WTC11 (cell line): ENCODE measurements around the gene FBXL7.

Source experiments
- CREM ChIP-seq: sonication (generic); formaldehyde crosslinking; IDR thresholded peaks from 2 replicates; pipeline ENCODE4 v1.8.1; 2022; ENCODE audit warnings: mild to moderate bottlenecking, missing genetic modification reagents, moderate library complexity
- NR2C2 ChIP-seq: sonication (generic); formaldehyde crosslinking; IDR thresholded peaks from 2 replicates; pipeline ENCODE4 v1.8.0; 2022; ENCODE audit warnings: mild to moderate bottlenecking, missing genetic modification reagents
- TEAD1 ChIP-seq: sonication (generic); formaldehyde crosslinking; IDR thresholded peaks from 2 replicates; pipeline ENCODE4 v1.8.0; 2022; ENCODE audit warnings: mild to moderate bottlenecking, missing genetic modification reagents
- TF ChIP-seq, protein P1 (sequence below): fragments of 250-450 bp; sonication (Bioruptor Pico); IDR thresholded peaks from 2 replicates; pipeline ENCODE4 v2.1.2; 2022; ENCODE audit warnings: mild to moderate bottlenecking, moderate library complexity
- TF ChIP-seq, protein P2 (sequence below): sonication (generic); formaldehyde crosslinking; IDR thresholded peaks from 2 replicates; pipeline ENCODE4 v1.8.0; 2022; ENCODE audit warnings: mild to moderate bottlenecking, missing genetic modification reagents
- TF ChIP-seq, protein P3 (sequence below): fragments of 200-600 bp; IDR thresholded peaks from 2 replicates; pipeline ENCODE4 v1.8.0; 2022; ENCODE audit warnings: antibody characterized with exemption
- TF ChIP-seq, protein P4 (sequence below): sonication (generic); formaldehyde crosslinking; IDR thresholded peaks from 2 replicates; pipeline ENCODE4 v1.8.0; 2023; ENCODE audit warnings: missing genetic modification reagents, mild to moderate bottlenecking, borderline replicate concordance
- TF ChIP-seq, protein P5 (sequence below): sonication (generic); formaldehyde crosslinking; IDR thresholded peaks from 2 replicates; pipeline ENCODE4 v1.8.1; 2022; ENCODE audit warnings: missing genetic modification reagents, borderline replicate concordance
- TF ChIP-seq, protein P6 (sequence below): sonication (generic); formaldehyde crosslinking; conservative IDR thresholded peaks from 2 replicates; pipeline ENCODE4 v1.8.1; 2022; ENCODE audit warnings: mild to moderate bottlenecking, missing genetic modification reagents

DNA sequence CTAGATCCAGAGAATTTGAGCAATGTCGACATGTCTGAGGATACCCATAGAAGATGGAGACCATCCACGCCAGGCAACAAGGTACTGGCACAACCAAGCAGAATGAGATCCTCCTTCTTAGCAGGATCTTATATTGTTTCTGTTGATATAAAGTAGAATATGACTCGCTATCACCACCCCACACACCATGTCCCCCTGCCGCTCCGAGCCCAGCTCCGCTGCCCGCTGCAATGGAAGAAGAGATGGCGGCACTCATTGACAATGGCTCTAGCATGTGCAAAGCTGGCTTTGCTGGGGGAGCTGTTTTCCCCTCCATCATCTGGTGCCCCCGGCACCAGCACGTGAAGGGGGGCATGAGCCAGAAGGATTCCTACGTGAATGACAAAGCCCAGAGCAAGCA, 49.5 kb upstream of the FBXL7 start:
- TF ChIP-seq, protein P1, sequence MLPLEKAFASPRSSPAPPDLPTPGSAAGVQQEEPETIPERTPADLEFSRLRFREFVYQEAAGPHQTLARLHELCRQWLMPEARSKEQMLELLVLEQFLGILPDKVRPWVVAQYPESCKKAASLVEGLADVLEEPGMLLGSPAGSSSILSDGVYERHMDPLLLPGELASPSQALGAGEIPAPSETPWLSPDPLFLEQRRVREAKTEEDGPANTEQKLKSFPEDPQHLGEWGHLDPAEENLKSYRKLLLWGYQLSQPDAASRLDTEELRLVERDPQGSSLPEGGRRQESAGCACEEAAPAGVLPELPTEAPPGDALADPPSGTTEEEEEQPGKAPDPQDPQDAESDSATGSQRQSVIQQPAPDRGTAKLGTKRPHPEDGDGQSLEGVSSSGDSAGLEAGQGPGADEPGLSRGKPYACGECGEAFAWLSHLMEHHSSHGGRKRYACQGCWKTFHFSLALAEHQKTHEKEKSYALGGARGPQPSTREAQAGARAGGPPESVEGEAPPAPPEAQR, result no peak
- no peak for TF ChIP-seq TEAD1
- TF ChIP-seq, protein P2, sequence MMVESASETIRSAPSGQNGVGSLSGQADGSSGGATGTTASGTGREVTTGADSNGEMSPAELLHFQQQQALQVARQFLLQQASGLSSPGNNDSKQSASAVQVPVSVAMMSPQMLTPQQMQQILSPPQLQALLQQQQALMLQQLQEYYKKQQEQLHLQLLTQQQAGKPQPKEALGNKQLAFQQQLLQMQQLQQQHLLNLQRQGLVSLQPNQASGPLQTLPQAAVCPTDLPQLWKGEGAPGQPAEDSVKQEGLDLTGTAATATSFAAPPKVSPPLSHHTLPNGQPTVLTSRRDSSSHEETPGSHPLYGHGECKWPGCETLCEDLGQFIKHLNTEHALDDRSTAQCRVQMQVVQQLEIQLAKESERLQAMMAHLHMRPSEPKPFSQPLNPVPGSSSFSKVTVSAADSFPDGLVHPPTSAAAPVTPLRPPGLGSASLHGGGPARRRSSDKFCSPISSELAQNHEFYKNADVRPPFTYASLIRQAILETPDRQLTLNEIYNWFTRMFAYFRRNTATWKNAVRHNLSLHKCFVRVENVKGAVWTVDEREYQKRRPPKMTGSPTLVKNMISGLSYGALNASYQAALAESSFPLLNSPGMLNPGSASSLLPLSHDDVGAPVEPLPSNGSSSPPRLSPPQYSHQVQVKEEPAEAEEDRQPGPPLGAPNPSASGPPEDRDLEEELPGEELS (CRISPR knock-in tag), result no peak
- TF ChIP-seq, protein P3, sequence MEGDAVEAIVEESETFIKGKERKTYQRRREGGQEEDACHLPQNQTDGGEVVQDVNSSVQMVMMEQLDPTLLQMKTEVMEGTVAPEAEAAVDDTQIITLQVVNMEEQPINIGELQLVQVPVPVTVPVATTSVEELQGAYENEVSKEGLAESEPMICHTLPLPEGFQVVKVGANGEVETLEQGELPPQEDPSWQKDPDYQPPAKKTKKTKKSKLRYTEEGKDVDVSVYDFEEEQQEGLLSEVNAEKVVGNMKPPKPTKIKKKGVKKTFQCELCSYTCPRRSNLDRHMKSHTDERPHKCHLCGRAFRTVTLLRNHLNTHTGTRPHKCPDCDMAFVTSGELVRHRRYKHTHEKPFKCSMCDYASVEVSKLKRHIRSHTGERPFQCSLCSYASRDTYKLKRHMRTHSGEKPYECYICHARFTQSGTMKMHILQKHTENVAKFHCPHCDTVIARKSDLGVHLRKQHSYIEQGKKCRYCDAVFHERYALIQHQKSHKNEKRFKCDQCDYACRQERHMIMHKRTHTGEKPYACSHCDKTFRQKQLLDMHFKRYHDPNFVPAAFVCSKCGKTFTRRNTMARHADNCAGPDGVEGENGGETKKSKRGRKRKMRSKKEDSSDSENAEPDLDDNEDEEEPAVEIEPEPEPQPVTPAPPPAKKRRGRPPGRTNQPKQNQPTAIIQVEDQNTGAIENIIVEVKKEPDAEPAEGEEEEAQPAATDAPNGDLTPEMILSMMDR, result no peak
- TF ChIP-seq, protein P4, sequence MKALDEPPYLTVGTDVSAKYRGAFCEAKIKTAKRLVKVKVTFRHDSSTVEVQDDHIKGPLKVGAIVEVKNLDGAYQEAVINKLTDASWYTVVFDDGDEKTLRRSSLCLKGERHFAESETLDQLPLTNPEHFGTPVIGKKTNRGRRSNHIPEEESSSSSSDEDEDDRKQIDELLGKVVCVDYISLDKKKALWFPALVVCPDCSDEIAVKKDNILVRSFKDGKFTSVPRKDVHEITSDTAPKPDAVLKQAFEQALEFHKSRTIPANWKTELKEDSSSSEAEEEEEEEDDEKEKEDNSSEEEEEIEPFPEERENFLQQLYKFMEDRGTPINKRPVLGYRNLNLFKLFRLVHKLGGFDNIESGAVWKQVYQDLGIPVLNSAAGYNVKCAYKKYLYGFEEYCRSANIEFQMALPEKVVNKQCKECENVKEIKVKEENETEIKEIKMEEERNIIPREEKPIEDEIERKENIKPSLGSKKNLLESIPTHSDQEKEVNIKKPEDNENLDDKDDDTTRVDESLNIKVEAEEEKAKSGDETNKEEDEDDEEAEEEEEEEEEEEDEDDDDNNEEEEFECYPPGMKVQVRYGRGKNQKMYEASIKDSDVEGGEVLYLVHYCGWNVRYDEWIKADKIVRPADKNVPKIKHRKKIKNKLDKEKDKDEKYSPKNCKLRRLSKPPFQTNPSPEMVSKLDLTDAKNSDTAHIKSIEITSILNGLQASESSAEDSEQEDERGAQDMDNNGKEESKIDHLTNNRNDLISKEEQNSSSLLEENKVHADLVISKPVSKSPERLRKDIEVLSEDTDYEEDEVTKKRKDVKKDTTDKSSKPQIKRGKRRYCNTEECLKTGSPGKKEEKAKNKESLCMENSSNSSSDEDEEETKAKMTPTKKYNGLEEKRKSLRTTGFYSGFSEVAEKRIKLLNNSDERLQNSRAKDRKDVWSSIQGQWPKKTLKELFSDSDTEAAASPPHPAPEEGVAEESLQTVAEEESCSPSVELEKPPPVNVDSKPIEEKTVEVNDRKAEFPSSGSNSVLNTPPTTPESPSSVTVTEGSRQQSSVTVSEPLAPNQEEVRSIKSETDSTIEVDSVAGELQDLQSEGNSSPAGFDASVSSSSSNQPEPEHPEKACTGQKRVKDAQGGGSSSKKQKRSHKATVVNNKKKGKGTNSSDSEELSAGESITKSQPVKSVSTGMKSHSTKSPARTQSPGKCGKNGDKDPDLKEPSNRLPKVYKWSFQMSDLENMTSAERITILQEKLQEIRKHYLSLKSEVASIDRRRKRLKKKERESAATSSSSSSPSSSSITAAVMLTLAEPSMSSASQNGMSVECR (CRISPR knock-in tag), result no peak
- no peak for TF ChIP-seq NR2C2 (CRISPR knock-in tag)
- TF ChIP-seq, protein P5, sequence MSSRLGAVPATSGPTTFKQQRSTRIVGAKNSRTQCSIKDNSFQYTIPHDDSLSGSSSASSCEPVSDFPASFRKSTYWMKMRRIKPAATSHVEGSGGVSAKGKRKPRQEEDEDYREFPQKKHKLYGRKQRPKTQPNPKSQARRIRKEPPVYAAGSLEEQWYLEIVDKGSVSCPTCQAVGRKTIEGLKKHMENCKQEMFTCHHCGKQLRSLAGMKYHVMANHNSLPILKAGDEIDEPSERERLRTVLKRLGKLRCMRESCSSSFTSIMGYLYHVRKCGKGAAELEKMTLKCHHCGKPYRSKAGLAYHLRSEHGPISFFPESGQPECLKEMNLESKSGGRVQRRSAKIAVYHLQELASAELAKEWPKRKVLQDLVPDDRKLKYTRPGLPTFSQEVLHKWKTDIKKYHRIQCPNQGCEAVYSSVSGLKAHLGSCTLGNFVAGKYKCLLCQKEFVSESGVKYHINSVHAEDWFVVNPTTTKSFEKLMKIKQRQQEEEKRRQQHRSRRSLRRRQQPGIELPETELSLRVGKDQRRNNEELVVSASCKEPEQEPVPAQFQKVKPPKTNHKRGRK (CRISPR knock-in tag), result no peak
- TF ChIP-seq, protein P6, sequence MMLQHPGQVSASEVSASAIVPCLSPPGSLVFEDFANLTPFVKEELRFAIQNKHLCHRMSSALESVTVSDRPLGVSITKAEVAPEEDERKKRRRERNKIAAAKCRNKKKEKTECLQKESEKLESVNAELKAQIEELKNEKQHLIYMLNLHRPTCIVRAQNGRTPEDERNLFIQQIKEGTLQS (CRISPR knock-in tag), result no peak
- no peak for TF ChIP-seq CREM (CRISPR knock-in tag)
